ENCODE data around the gene UNC5A.

The UNC5A gene

DNA sequence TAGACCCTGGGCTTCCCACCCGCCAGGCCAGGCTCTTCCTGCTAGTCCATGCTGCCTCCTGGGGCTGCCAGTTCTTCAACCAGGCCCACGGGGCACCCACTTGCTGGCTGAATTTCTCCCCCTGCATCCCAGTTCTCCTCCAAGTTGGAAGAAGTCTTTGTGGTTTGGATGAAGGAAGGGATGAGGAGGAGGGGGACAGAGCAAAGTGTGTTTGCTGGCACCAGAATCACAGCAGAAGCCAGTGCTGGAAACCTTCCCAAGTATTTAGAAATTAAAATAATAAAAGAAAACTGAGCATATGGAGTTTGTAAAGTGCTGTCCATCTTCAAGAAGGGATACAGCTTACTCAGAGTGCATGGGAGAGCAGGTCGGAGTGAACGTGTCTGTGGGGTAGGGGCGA is 19.4 kb upstream of the UNC5A start:
- H3K4me3 Mint-ChIP-seq = no peak overlapping the region
- no peak for TF ChIP-seq CTCF (IDR thresholded peaks at IDR 0.05; ENCODE audit: unreplicated experiment in 3 of 3)
- H3K27me3 Mint-ChIP-seq (ENCODE audit: low read depth) = peaks cover 87% of the 10 kb centered on the region
- no peaks in the 10 kb centered on the region for H3K9me3 Mint-ChIP-seq
- H3K4me1 Mint-ChIP-seq = peaks cover 9% of the 10 kb centered on the region
- no peak overlapping the region for H3K27ac Mint-ChIP-seq
- no peaks in the 10 kb centered on the region for H3K36me3 Mint-ChIP-seq (ENCODE audit: low read depth)

DNA sequence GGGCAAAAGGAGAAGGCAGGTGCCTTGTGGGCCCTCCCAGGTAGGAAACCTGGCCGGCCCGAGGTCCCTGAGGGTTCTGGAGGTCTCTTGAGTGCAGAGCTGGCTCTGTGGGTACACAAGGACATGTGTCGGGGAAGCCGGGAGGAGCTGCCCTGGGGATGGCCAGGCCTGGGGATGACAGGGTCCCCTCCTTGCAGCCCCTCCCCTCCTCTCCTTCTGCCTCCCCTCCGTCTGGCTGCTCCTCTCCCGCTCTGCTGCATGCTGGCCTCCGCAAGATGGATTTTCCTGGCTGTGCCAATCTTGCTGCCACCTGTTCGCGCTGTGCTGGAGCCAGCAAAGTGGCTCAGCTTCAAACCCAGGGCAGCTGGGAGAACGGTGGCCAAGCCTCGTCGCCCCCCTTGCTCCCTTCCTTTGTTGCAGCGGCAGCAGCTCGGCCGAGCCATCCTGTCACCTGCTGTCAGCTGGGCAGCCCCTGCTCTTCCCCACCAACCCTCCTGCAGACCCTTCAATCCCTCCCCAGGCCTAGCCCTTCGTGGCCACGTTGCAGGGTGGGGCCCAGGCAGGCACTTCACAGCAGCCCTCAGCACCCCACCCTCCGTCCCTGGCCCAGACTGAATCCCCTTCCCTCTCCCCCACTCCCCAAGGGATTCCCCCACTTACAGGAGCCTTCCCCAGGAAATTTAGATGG is 17.6 kb upstream of the UNC5A start:
- H3K9me3 Mint-ChIP-seq = no peaks in the 10 kb centered on the region
- TF ChIP-seq CTCF (IDR thresholded peaks at IDR 0.05; ENCODE audit: unreplicated experiment in 3 of 3) = no peak
- H3K4me3 Mint-ChIP-seq = no peak overlapping the region
- peaks cover 87% of the 10 kb centered on the region for H3K27me3 Mint-ChIP-seq (ENCODE audit: low read depth)
- H3K4me1 Mint-ChIP-seq = peaks cover 9% of the 10 kb centered on the region
- H3K36me3 Mint-ChIP-seq (ENCODE audit: low read depth) = no peaks in the 10 kb centered on the region
- H3K27ac Mint-ChIP-seq = no peak overlapping the region

DNA sequence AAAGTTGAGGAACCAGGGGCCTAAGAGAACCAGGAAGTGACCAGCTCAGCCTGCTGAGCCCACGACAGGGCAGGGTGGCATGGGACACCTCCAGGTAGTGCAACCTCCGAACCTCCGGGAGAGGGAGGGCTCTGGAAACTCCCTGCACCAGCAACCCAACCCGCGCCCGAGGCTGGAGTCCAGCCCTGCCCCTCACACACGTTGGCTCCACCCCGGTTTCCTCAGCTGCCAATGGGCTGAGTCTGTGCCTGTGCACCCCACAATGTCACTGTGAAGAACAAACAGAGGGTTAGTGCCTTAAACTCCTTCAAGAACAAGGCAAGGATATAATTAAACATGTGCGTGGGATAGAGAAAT is 17.0 kb upstream of the UNC5A start:
- no peak for TF ChIP-seq CTCF (IDR thresholded peaks at IDR 0.05; ENCODE audit: unreplicated experiment in 3 of 3)
- H3K27me3 Mint-ChIP-seq (ENCODE audit: low read depth) = peaks cover 85% of the 10 kb centered on the region
- peaks cover 9% of the 10 kb centered on the region for H3K4me1 Mint-ChIP-seq
- H3K36me3 Mint-ChIP-seq (ENCODE audit: low read depth) = no peaks in the 10 kb centered on the region
- no peak overlapping the region for H3K27ac Mint-ChIP-seq
- no peak overlapping the region for H3K4me3 Mint-ChIP-seq
- no peaks in the 10 kb centered on the region for H3K9me3 Mint-ChIP-seq

- H3K4me3 Mint-ChIP-seq = no peak overlapping the region
- TF ChIP-seq CTCF (IDR thresholded peaks at IDR 0.05; ENCODE audit: unreplicated experiment in 3 of 3) = no peak
- H3K27ac Mint-ChIP-seq = no peak overlapping the region
Observed at GRCh38 chr5:176793736-176794135, 16.6 kb upstream of the UNC5A start.

GRCh38 chr5:176794509-176794908 is 15.8 kb upstream of the UNC5A start:
- Mint-ChIP-seq H3K36me3 (ENCODE audit: low read depth) (no peaks in the 10 kb centered on the region), H3K9me3 (no peaks in the 10 kb centered on the region), H3K4me1 (peaks cover 5% of the 10 kb centered on the region), H3K4me3 (no peak overlapping the region), H3K27ac (no peak overlapping the region), H3K27me3 (ENCODE audit: low read depth) (peaks cover 74% of the 10 kb centered on the region)
- no peak for TF ChIP-seq CTCF (IDR thresholded peaks at IDR 0.05; ENCODE audit: unreplicated experiment in 3 of 3)

More at GRCh38 chr5:176793736-176794135, 16.6 kb upstream of the UNC5A start:
- H3K36me3 Mint-ChIP-seq (ENCODE audit: low read depth) = no peaks in the 10 kb centered on the region
- H3K4me1 Mint-ChIP-seq = peaks cover 9% of the 10 kb centered on the region
- H3K9me3 Mint-ChIP-seq = no peaks in the 10 kb centered on the region
- H3K27me3 Mint-ChIP-seq (ENCODE audit: low read depth) = peaks cover 81% of the 10 kb centered on the region

- Mint-ChIP-seq H3K27me3 (ENCODE audit: low read depth) (peaks cover 57% of the 10 kb centered on the region), H3K4me3 (no peak overlapping the region), H3K4me1 (peaks cover 2% of the 10 kb centered on the region), H3K9me3 (no peaks in the 10 kb centered on the region), H3K27ac (no peak overlapping the region), H3K36me3 (ENCODE audit: low read depth) (no peaks in the 10 kb centered on the region)
- no peak for TF ChIP-seq CTCF (IDR thresholded peaks at IDR 0.05; ENCODE audit: unreplicated experiment in 3 of 3)
Observed at GRCh38 chr5:176796411-176796810, 13.9 kb upstream of the UNC5A start.

All from nephron (organoid).